Endothelial cell of umbilical vein (primary cell): ENCODE data around the gene PADI1. TPM values are rescaled to one million over a fixed set of nuclear protein-coding genes. Genes with fewer than 3 reads are reported as not detected.

ENCODE experiments used
- BruUV-seq: library from RNA; stranded (reverse); fragments of 400-500 nt; replicated peaks from 2 replicates; lab custom pipeline; 2021; lab: Mats Ljungman, UMichigan
- CTCF ChIA-PET: fragments of 300-600, 350-600 bp; sonication (Branson Sonifier 250); formaldehyde crosslinking; loops from one replicate; lab custom pipeline; 2021; ENCODE audit warnings: antibody characterized with exemption, inconsistent platforms; lab: Charles Lee
- POLR2A ChIA-PET: fragments of 300-600, 350-600 bp; sonication (Branson Sonifier 250); formaldehyde crosslinking; loops from one replicate; lab custom pipeline; 2021; ENCODE audit warnings: antibody characterized with exemption, inconsistent platforms; lab: Charles Lee
- DNase-seq: peaks from one replicate; pipeline ENCODE4 v3.0.0-alpha.2; 2011; ENCODE audit warnings: low read depth, low spot score
- FAIRE-seq: peaks from 2 replicates; lab custom pipeline; 2011; peaks lifted over from hg19 to GRCh38; lab: Jason Lieb, UNC
- H2AFZ ChIP-seq: 2 replicates; pipeline ENCODE4 v1.6.0; 2012; ENCODE audit warnings: low read depth, low read length, control low read depth, inconsistent platforms
- H3K27ac ChIP-seq: 2 replicates; pipeline ENCODE4 v1.5.1; 2011; ENCODE audit warnings: low read depth, mild to moderate bottlenecking, control low read depth, low read length, moderate library complexity; ENCODE audit not compliant: insufficient read depth
- H3K27me3 ChIP-seq, 2 experiments: 2 replicates each; pipeline versions ENCODE4 v1.6.0 to v1.6.1; 2011; ENCODE audit warnings: low read length in 2 of 2, mixed read lengths in 1 of 2; ENCODE audit not compliant: control insufficient read depth in 2 of 2, insufficient read depth in 2 of 2
- H3K36me3 ChIP-seq, 2 experiments: 2 replicates in 1 of 2; 3 replicates in 1 of 2; pipeline ENCODE4 v1.5.1; 2011; ENCODE audit warnings: low read length in 2 of 2, mild to moderate bottlenecking in 1 of 2, moderate library complexity in 1 of 2; ENCODE audit not compliant: control insufficient read depth in 2 of 2, insufficient read depth in 2 of 2; ENCODE audit errors: extremely low read depth in 1 of 2
- H3K4me1 ChIP-seq: 3 replicates; pipeline ENCODE4 v1.5.1; 2011; ENCODE audit warnings: mild to moderate bottlenecking, low read length; ENCODE audit not compliant: control insufficient read depth, insufficient read depth; ENCODE audit errors: extremely low read depth
- H3K4me2 ChIP-seq: 2 replicates; pipeline ENCODE4 v1.6.1; 2011; ENCODE audit warnings: low read length, control low read depth, mixed read lengths; ENCODE audit not compliant: insufficient read depth
- H3K4me3 ChIP-seq, 3 experiments: fragments of 200-600 bp in 1 of 3; sonication (generic), shearing (Covaris generic) in 1 of 3; replicated peaks in 1 of 3; 2 replicates each; pipeline ENCODE4 v1.5.1; 2011 to 2016; ENCODE audit warnings: control low read depth in 3 of 3, low read length in 3 of 3, mild to moderate bottlenecking in 2 of 3, inconsistent platforms in 1 of 3, low read depth in 1 of 3, moderate library complexity in 1 of 3; ENCODE audit not compliant: insufficient read depth in 1 of 3
- H3K79me2 ChIP-seq: 2 replicates; pipeline ENCODE4 v1.6.0; 2012; ENCODE audit warnings: low read length, inconsistent platforms; ENCODE audit not compliant: control insufficient read depth, insufficient read depth
- H3K9ac ChIP-seq: replicated peaks from 2 replicates; pipeline ENCODE3; 2011; ENCODE audit warnings: low read length, control low read depth; ENCODE audit not compliant: insufficient read depth; ENCODE audit errors: extremely low read depth
- H3K9me1 ChIP-seq: replicated peaks from 3 replicates; pipeline ENCODE4 v1.6.0; 2011; ENCODE audit warnings: mild to moderate bottlenecking, low read length; ENCODE audit not compliant: control insufficient read depth, insufficient read depth; ENCODE audit errors: extremely low read depth
- H3K9me3 ChIP-seq: replicated peaks from 2 replicates; pipeline ENCODE4 v1.5.1; 2012; ENCODE audit warnings: low read length, inconsistent platforms; ENCODE audit not compliant: control insufficient read depth, insufficient read depth
- H4K20me1 ChIP-seq: replicated peaks from 2 replicates; pipeline ENCODE3; 2011; ENCODE audit warnings: mild to moderate bottlenecking, low read length; ENCODE audit not compliant: control insufficient read depth, insufficient read depth; ENCODE audit errors: extremely low read depth
- CTCF ChIP-seq, 2 donors: IDR thresholded peaks; 1 replicate in 1 of 2; 2 replicates in 1 of 2; pipeline ENCODE4 v1.5.1; 2011; ENCODE audit warnings: low read length in 2 of 2, mild to moderate bottlenecking in 2 of 2, moderate library complexity in 2 of 2, control low read depth in 1 of 2, inconsistent platforms in 1 of 2, low read depth in 1 of 2; ENCODE audit not compliant: insufficient read depth in 1 of 2; ENCODE audit errors: extremely low read depth in 1 of 2
- EZH2 ChIP-seq: IDR thresholded peaks from 2 replicates; pipeline ENCODE4 v1.6.1; 2012; ENCODE audit warnings: borderline replicate concordance, low read depth, mild to moderate bottlenecking, moderate library complexity, low read length, inconsistent platforms; ENCODE audit not compliant: severe bottlenecking
- FOS ChIP-seq: IDR thresholded peaks from 2 replicates; pipeline ENCODE4 v1.6.1; 2011; ENCODE audit warnings: mild to moderate bottlenecking, low read length, moderate library complexity, borderline replicate concordance; ENCODE audit not compliant: insufficient read depth
- GATA2 ChIP-seq: IDR thresholded peaks from 2 replicates; pipeline ENCODE4 v1.7.0; 2011; ENCODE audit warnings: low read depth, mild to moderate bottlenecking, moderate library complexity, mixed read lengths, low read length; ENCODE audit not compliant: insufficient read length, insufficient read depth
- JUN ChIP-seq: IDR thresholded peaks from 2 replicates; pipeline ENCODE4 v1.6.1; 2011; ENCODE audit warnings: borderline replicate concordance, low read depth; ENCODE audit not compliant: insufficient read length, insufficient read depth
- MAX ChIP-seq: IDR thresholded peaks from 2 replicates; pipeline ENCODE4 v1.6.1; 2011; ENCODE audit not compliant: insufficient read depth, insufficient read length
- MYC ChIP-seq: IDR thresholded peaks from one replicate; pipeline ENCODE4 v1.6.1; 2011; ENCODE audit warnings: mild to moderate bottlenecking, low read depth, low read length
- POLR2A ChIP-seq: IDR thresholded peaks from 2 replicates; pipeline ENCODE4 v1.6.1; 2012; ENCODE audit warnings: low read depth, mild to moderate bottlenecking, control low read depth, low read length
- POLR2AphosphoS5 ChIP-seq: IDR thresholded peaks from 2 replicates; pipeline ENCODE4 v1.6.1; 2012; ENCODE audit warnings: low read depth, mild to moderate bottlenecking, control low read depth, low read length, moderate library complexity; ENCODE audit not compliant: insufficient read depth
- dilution Hi-C: fragments of 300-500 bp; cut with MboI; formaldehyde crosslinking; loops from one replicate; pipeline ENCODE4 v1.15.0; 2019; ENCODE audit warnings: low sequenced_read_pairs; ENCODE audit not compliant: extremely low pct_ligation_motif_present
- intact Hi-C: fragments of 100-400 bp; cut with micrococcal nuclease; formaldehyde crosslinking; loops from one replicate; pipeline ENCODE4 v1.10.0; 2022
- polyA plus RNA-seq, 4 experiments: library from polyadenylated mRNA; depleted of rRNA in 3 of 4; stranded (reverse) in 3 of 4; unstranded in 1 of 4; fragments of >200 nt; gene quantifications; 2 replicates each; pipeline versions ENCODE4 v1.2.1 to v1.2.3, GENCODE V29; 2011 to 2012; ENCODE audit warnings: missing spikeins in 1 of 4
- total RNA-seq: library from RNA; stranded (reverse); gene quantifications from 2 replicates; pipeline ENCODE4 v1.2.3, GENCODE V29; 2021

Gene PADI1
- total and polyA plus RNA-seq, 2 donors (not counting 3 experiments of a cell fraction or from before 2014, with no cell fraction given): 0.01 TPM; not detected in 1

GRCh38 chr1:17282836-17283235 lies 77.9 kb downstream of the PADI1 start:
- Histone ChIP-seq H3K4me2 (no peak overlapping the region), H3K79me2 (no peaks in the 10 kb centered on the region), H3K9ac (no peak overlapping the region), H3K36me3 (no peaks in the 10 kb centered on the region), H3K9me1 (no peaks in the 10 kb centered on the region), H3K27me3 (no peaks in the 10 kb centered on the region), H3K4me1 (no peaks in the 10 kb centered on the region), H3K9me3 (no peaks in the 10 kb centered on the region), H3K27ac (no peak overlapping the region), H2AFZ (no peak overlapping the region), H3K4me3 (no peak overlapping the region), H4K20me1 (no peaks in the 10 kb centered on the region)
- no peak for TF ChIP-seq MYC
- no peak for TF ChIP-seq POLR2AphosphoS5
- no peak for TF ChIP-seq GATA2
- intact Hi-C loops: no loop called here
- BruUV-seq: no TSS peak
- FAIRE-seq (no peak), DNase-seq (no peak)
- ChIA-PET CTCF (interaction anchor here (0.9 kb wide), 1 partner anchor 67 kb away, joined by 3 read pairs; no protein-coding TSS in a partner anchor), POLR2A (no interaction called here)
- dilution Hi-C loops: no loop called here

- Histone ChIP-seq H3K27me3 (no peaks in the 10 kb centered on the region), H3K27ac (no peak overlapping the region), H4K20me1 (no peaks in the 10 kb centered on the region), H3K36me3 (no peaks in the 10 kb centered on the region), H3K9me1 (no peaks in the 10 kb centered on the region), H3K9ac (no peak overlapping the region), H3K9me3 (no peaks in the 10 kb centered on the region), H3K4me2 (no peak overlapping the region), H3K79me2 (no peaks in the 10 kb centered on the region), H2AFZ (no peak overlapping the region), H3K4me3 (no peak overlapping the region), H3K4me1 (peaks cover 4% of the 10 kb centered on the region)
- intact Hi-C loops: no loop called here
- dilution Hi-C loops: no loop called here
- TF ChIP-seq CTCF (IDR thresholded peaks at IDR 0.05; ENCODE audit: extremely low read depth in 1 of 2, insufficient read depth in 1 of 2, low read depth in 1 of 2, low read length in 2 of 2) (no peak), EZH2 (no peak), FOS (no peak), GATA2 (no peak), MAX (no peak), MYC (no peak), POLR2AphosphoS5 (no peak), JUN (no peak), POLR2A (no peak)
- no TSS peak for BruUV-seq
- CTCF ChIA-PET: interaction anchor here (0.9 to 1.6 kb wide), 2 partner anchors 10 to 161 kb away, joined by 3 read pairs; no protein-coding TSS in a partner anchor
- POLR2A ChIA-PET: no interaction called here
- no peak for FAIRE-seq
- no peak for DNase-seq
Measured at GRCh38 chr1:17286646-17287045, 81.7 kb downstream of the PADI1 start.
